ENCODE results near the gene HLA-E.
"Not testable (repeated sequence)": the region's sequence is repeated elsewhere in the genome, so short reads cannot be mapped to it uniquely, and the experiment has no call there.

The HLA-E gene

GRCh38 chr6:30463651-30464618 lies 25.4 kb upstream of the HLA-E start:
- H3K9me3 Mint-ChIP-seq = peaks cover 14% of the 10 kb centered on the region
- H3K27ac Mint-ChIP-seq = peak overlapping the region; percentile 26
- H3K4me1 Mint-ChIP-seq (ENCODE audit: low read depth) = peaks cover 28% of the 10 kb centered on the region
- no peak overlapping the region for H3K4me3 Mint-ChIP-seq
- peaks cover 85% of the 10 kb centered on the region for H3K27me3 Mint-ChIP-seq
- no peaks in the 10 kb centered on the region for H3K36me3 Mint-ChIP-seq (ENCODE audit: low read depth)

DNA sequence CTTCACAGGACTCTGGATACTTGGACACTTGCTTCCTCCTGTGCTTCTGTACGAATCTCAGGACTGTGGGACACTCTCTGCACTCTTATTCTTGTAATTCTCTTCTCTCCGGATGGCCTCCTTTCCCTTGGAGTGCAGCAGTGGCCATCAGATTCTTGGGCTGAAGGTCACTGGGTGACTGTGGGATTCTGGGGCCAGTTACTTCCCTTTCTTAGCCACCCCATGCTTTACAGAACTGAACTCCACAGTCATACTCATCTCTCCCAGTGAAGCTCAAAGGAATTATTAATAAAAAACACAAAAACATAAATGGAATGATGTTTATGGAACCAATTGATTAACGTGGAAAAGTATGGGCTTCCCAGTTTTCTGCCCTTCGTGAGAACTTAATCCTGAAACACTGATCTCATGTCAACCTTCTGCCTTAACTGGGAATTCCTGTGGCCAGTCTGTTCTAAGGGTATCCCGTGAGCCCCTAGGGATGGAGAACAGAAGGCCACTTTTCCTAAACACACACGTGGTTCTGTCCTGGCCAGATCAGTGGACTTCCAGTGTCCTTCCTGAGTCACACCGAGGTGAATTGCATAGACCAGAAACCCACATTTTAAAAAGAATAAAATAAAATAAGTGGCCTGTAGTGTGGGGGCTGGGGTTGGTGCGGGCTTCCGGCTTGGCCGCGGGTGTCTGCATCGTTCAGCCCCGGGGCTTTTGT lies 23.6 kb upstream of the HLA-E start:
- no peaks in the 10 kb centered on the region for H3K9me3 Mint-ChIP-seq

DNA sequence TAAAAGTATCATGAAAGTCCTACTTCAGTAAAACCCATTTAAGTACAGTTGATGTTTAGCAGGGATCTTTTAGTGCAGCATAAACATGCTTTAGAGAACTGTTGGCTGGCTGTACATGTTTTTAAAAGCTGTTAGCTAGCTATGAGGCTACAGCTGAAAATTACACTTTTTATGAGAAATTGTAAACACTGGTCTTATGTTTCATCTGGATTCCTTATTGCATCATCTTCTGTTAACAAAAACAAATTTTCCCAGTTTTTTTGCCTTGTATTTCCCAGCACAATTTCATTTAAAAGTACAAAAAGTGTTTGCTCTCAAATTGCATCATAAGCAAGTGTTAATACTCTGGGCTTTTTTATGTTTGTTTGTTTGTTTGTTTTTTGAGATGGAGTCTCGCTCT lies 18.3 kb upstream of the HLA-E start:
- Mint-ChIP-seq H3K36me3 (ENCODE audit: low read depth) (no peaks in the 10 kb centered on the region), H3K27me3 (peaks cover 73% of the 10 kb centered on the region), H3K9me3 (no peaks in the 10 kb centered on the region), H3K27ac (no peak overlapping the region), H3K4me3 (no peak overlapping the region), H3K4me1 (ENCODE audit: low read depth) (peaks cover 13% of the 10 kb centered on the region)

More for the DNA sequence above, 23.6 kb upstream of the HLA-E start:
- Mint-ChIP-seq H3K4me3 (peak overlapping the region; percentile 65), H3K27me3 (peaks cover 85% of the 10 kb centered on the region), H3K27ac (no peak overlapping the region), H3K4me1 (ENCODE audit: low read depth) (peaks cover 28% of the 10 kb centered on the region), H3K36me3 (ENCODE audit: low read depth) (no peaks in the 10 kb centered on the region)

- H3K9me3 Mint-ChIP-seq; H3K4me3 Mint-ChIP-seq; H3K27ac Mint-ChIP-seq; H3K4me1 Mint-ChIP-seq (ENCODE audit: low read depth); H3K36me3 Mint-ChIP-seq (ENCODE audit: low read depth): not testable (repeated sequence)
- peaks cover 70% of the 10 kb centered on the region for H3K27me3 Mint-ChIP-seq
Measured at GRCh38 chr6:30475116-30475515, 14.2 kb upstream of the HLA-E start.

DNA sequence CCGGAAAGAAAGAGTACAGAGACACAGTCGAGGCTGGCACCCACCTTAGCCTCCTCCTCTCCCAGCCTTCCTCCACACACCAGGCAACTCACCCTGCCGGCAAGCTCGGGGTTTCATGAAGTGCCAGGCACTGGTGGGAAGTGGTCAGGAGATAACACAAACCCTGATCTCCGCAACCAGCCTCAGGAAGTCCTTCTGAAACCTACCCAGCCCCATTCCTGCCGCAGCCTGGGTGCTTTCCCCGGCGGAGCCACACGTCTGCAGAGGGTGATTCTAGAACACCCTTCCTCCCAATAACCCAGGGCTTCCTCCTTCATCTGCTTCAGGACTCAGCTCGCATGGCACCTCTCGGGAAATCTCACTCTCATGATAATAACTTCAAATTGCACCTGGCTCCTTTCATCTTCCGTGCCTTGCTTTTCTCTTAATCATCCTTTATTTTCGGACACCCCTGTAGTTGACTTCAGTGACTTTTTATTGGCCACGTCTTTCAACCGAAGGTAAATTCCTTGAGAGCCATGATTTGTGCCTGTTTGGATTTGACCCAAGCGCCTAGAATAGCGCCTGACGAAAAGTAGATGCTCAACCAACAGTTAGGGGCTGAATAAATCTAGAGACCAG lies 8.7 kb upstream of the HLA-E start:
- Mint-ChIP-seq H3K9me3 (no peaks in the 10 kb centered on the region), H3K36me3 (ENCODE audit: low read depth) (no peaks in the 10 kb centered on the region), H3K27ac (no peak overlapping the region), H3K4me1 (ENCODE audit: low read depth) (peaks cover 23% of the 10 kb centered on the region), H3K27me3 (peaks cover 58% of the 10 kb centered on the region), H3K4me3 (peak overlapping the region; percentile 62)

- H3K27me3 Mint-ChIP-seq = peaks cover 55% of the 10 kb centered on the region
- H3K4me1 Mint-ChIP-seq (ENCODE audit: low read depth) = peaks cover 29% of the 10 kb centered on the region
- H3K27ac Mint-ChIP-seq = no peak overlapping the region
- peak overlapping the region; percentile 62 for H3K4me3 Mint-ChIP-seq
- no peaks in the 10 kb centered on the region for H3K36me3 Mint-ChIP-seq (ENCODE audit: low read depth)
- H3K9me3 Mint-ChIP-seq = no peaks in the 10 kb centered on the region
Measured at GRCh38 chr6:30481211-30481964, 7.9 kb upstream of the HLA-E start.

GRCh38 chr6:30481965-30482644 lies 7.2 kb upstream of the HLA-E start:
- H3K36me3 Mint-ChIP-seq (ENCODE audit: low read depth); H3K9me3 Mint-ChIP-seq; H3K27ac Mint-ChIP-seq: not testable (repeated sequence)
- peaks cover 36% of the 10 kb centered on the region for H3K4me1 Mint-ChIP-seq (ENCODE audit: low read depth)
- H3K4me3 Mint-ChIP-seq = peak overlapping the region; percentile 31
- H3K27me3 Mint-ChIP-seq = peaks cover 54% of the 10 kb centered on the region

- no peak overlapping the region for H3K4me3 Mint-ChIP-seq
- H3K36me3 Mint-ChIP-seq (ENCODE audit: low read depth) = no peaks in the 10 kb centered on the region
- peaks cover 44% of the 10 kb centered on the region for H3K4me1 Mint-ChIP-seq (ENCODE audit: low read depth)
- no peaks in the 10 kb centered on the region for H3K9me3 Mint-ChIP-seq
- peaks cover 38% of the 10 kb centered on the region for H3K27me3 Mint-ChIP-seq
- H3K27ac Mint-ChIP-seq = no peak overlapping the region
Measured at GRCh38 chr6:30483677-30484279, 5.5 kb upstream of the HLA-E start.

GRCh38 chr6:30485236-30485635 lies 4.1 kb upstream of the HLA-E start:
- H3K27me3 Mint-ChIP-seq = peaks cover 26% of the 10 kb centered on the region
- no peak overlapping the region for H3K27ac Mint-ChIP-seq
- no peak overlapping the region for H3K4me3 Mint-ChIP-seq
- H3K9me3 Mint-ChIP-seq = no peaks in the 10 kb centered on the region
- H3K4me1 Mint-ChIP-seq (ENCODE audit: low read depth) = peaks cover 49% of the 10 kb centered on the region
- H3K36me3 Mint-ChIP-seq (ENCODE audit: low read depth) = peaks cover 12% of the 10 kb centered on the region

GRCh38 chr6:30487926-30488325 lies 1.4 kb upstream of the HLA-E start:
- peak overlapping the region; percentile 51 for H3K4me3 Mint-ChIP-seq
- H3K9me3 Mint-ChIP-seq = no peaks in the 10 kb centered on the region
- peaks cover 4% of the 10 kb centered on the region for H3K27me3 Mint-ChIP-seq
- H3K27ac Mint-ChIP-seq = peak overlapping the region; percentile 81
- H3K4me1 Mint-ChIP-seq (ENCODE audit: low read depth) = peaks cover 44% of the 10 kb centered on the region
- peaks cover 38% of the 10 kb centered on the region for H3K36me3 Mint-ChIP-seq (ENCODE audit: low read depth)

DNA sequence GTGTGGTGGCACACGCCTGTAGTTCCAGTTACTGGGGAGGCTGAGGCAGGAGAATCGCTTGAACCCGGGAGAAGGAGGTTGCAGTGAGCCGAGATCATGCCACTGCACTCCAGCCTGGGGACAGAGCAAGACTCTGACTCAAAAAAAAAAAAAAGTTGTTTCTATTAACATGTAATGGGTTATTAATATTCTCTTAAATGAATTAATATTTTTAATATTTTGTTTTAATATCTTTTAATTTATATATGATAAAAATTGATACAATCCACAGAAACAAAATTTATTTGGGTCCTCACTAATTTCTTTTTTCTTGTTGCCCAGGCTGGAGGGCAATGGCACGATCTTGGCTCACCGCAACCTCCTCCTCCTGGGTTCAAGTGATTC lies 620 bp upstream of the HLA-E start:
- peaks cover 45% of the 10 kb centered on the region for H3K36me3 Mint-ChIP-seq (ENCODE audit: low read depth)
- H3K9me3 Mint-ChIP-seq, H3K27me3 Mint-ChIP-seq: not testable (repeated sequence)
- peak overlapping the region; percentile 96 for H3K4me3 Mint-ChIP-seq
- H3K27ac Mint-ChIP-seq = peak overlapping the region; percentile 91
- H3K4me1 Mint-ChIP-seq (ENCODE audit: low read depth) = peaks cover 47% of the 10 kb centered on the region

- Mint-ChIP-seq H3K27ac (peak overlapping the region; percentile 91), H3K9me3 (no peaks in the 10 kb centered on the region), H3K4me3 (peak overlapping the region; percentile 96), H3K4me1 (ENCODE audit: low read depth) (peaks cover 63% of the 10 kb centered on the region), H3K27me3 (no peaks in the 10 kb centered on the region), H3K36me3 (ENCODE audit: low read depth) (peaks cover 56% of the 10 kb centered on the region)
Measured at GRCh38 chr6:30490026-30490876, 942 bp downstream of the HLA-E start.

DNA sequence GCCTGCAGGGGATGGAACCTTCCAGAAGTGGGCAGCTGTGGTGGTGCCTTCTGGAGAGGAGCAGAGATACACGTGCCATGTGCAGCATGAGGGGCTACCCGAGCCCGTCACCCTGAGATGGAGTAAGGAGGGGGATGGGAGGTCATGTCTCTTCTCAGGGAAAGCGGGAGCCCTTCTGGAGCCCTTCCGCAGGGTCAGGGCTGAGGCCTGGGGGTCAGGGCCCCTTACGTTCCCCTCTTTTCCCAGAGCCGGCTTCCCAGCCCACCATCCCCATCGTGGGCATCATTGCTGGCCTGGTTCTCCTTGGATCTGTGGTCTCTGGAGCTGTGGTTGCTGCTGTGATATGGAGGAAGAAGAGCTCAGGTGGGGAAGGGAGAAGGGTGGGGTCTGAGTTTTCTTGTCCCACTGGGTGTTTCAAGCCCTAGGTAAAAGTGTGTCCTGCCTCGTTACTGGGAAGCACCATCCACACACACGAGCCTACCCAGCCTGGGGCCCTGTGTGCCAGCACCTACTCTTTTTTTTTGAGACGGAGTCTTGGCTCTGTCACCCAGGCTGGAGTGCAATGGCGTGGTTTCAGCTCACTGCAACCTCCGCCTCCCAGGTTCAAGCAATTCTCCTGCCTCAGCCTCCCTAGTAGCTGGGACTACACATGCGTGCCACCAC lies 2.1 kb downstream of the HLA-E start:
- Mint-ChIP-seq H3K27ac (peak overlapping the region; percentile 91), H3K4me1 (ENCODE audit: low read depth) (peaks cover 69% of the 10 kb centered on the region), H3K36me3 (ENCODE audit: low read depth) (peaks cover 56% of the 10 kb centered on the region), H3K4me3 (peak overlapping the region; percentile 96)
- H3K9me3 Mint-ChIP-seq, H3K27me3 Mint-ChIP-seq: not testable (repeated sequence)

All from stimulated activated naive CD8-positive, alpha-beta T cell treated with anti-CD3 and anti-CD28 coated beads, Interleukin-15, Interleukin-2, amounts not matched to agents 100 ng/mL and 50 ng/mL, for 24 hours (primary cell).